OCI-LY1 (cell line): ENCODE data around the gene BDH1.

Experiments used
- CTCF ChIP-seq: fragments of 200-600 bp; sonication (generic), shearing (Covaris generic); IDR thresholded peaks from 2 replicates; pipeline ENCODE4 v1.5.1; 2017; ENCODE audit warnings: mild to moderate bottlenecking, antibody characterized with exemption, low read length, moderate library complexity, mixed read lengths
- EZH2 ChIP-seq: fragments of 200-600 bp; sonication (generic), shearing (Covaris generic); IDR thresholded peaks from 2 replicates; pipeline ENCODE4 v1.8.0; 2017; ENCODE audit warnings: borderline replicate concordance, mixed run types, mild to moderate bottlenecking, antibody characterized with exemption, low read length, moderate library complexity, mixed read lengths

GRCh38 chr3:197539651-197540051 lies 16.1 kb downstream of the BDH1 start:
- TF ChIP-seq CTCF (no peak), EZH2 (no peak)
